ENCODE data around the gene RSRC1.

The RSRC1 gene

GRCh38 chr3:158169091-158169491, 59.2 kb downstream of the RSRC1 start:
- Histone ChIP-seq H2AFZ (ENCODE audit: low read depth, low read length) (no peak overlapping the region), H4K8ac (ENCODE audit: low read length) (no peak overlapping the region), H3K4ac (ENCODE audit: low read depth in 1 of 2, low read length in 2 of 2) (peak overlapping the region in 1 of 2 experiments; percentile 2), H3K9ac (ENCODE audit: low read length) (peak overlapping the region; percentile 57), H3K4me3 (ENCODE audit: insufficient read depth in 1 of 2, low read depth in 1 of 2, low read length in 2 of 2) (no peak overlapping the region), H3K27me3 (ENCODE audit: control insufficient read depth in 1 of 2, insufficient read depth in 1 of 2, low read length in 2 of 2) (no peaks in the 10 kb centered on the region), H3K18ac (ENCODE audit: low read depth in 1 of 2, low read length in 2 of 2) (no peak overlapping the region), H2BK15ac (ENCODE audit: low read depth, poor library complexity, severe bottlenecking) (no peak overlapping the region), H3K4me1 (ENCODE audit: control insufficient read depth, insufficient read depth, low read depth, low read length) (peaks cover 4% of the 10 kb centered on the region), H3K23ac (ENCODE audit: low read length in 2 of 2) (no peak overlapping the region), H3K9me3 (ENCODE audit: control insufficient read depth, low read length) (no peaks in the 10 kb centered on the region), H3K14ac (ENCODE audit: low read length in 2 of 2) (no peak overlapping the region), H2BK120ac (ENCODE audit: low read depth, low read length) (no peak overlapping the region), H2BK12ac (ENCODE audit: low read length in 2 of 2) (no peak overlapping the region), H3K27ac (ENCODE audit: low read length, poor library complexity, severe bottlenecking) (peak overlapping the region; percentile 71), H2AK5ac (ENCODE audit: low read length, severe bottlenecking) (peak overlapping the region; percentile 81), H2BK5ac (ENCODE audit: low read depth, low read length, poor library complexity, severe bottlenecking) (no peak overlapping the region), H3K36me3 (ENCODE audit: control insufficient read depth in 1 of 2, insufficient read depth in 2 of 2, low read depth in 1 of 2, low read length in 2 of 2) (no peaks in the 10 kb centered on the region), H4K91ac (ENCODE audit: low read length) (no peak overlapping the region), H3K79me1 (replicated peaks; ENCODE audit: low read length, poor library complexity, severe bottlenecking) (peaks cover 9% of the 10 kb centered on the region), H3K4me2 (ENCODE audit: low read length, poor library complexity, severe bottlenecking) (no peak overlapping the region)
- peak; percentile 14 for DNase-seq
- WGBS: 73% methylated on average over 1 of the region's 2 CpGs

GRCh38 chr3:158181096-158181495, 71.2 kb downstream of the RSRC1 start:
- H3K27ac ChIP-seq (ENCODE audit: low read length, poor library complexity, severe bottlenecking): no peak overlapping the region
- H3K9ac ChIP-seq (ENCODE audit: low read length): no peak overlapping the region
- H3K23ac ChIP-seq (ENCODE audit: low read length in 2 of 2): no peak overlapping the region
- DNase-seq: no peak
- H2BK5ac ChIP-seq (ENCODE audit: low read depth, low read length, poor library complexity, severe bottlenecking): no peak overlapping the region
- no peak overlapping the region for H3K4me2 ChIP-seq (ENCODE audit: low read length, poor library complexity, severe bottlenecking)
- H3K4me3 ChIP-seq (ENCODE audit: insufficient read depth in 1 of 2, low read depth in 1 of 2, low read length in 2 of 2): no peak overlapping the region
- H3K4ac ChIP-seq (ENCODE audit: low read depth in 1 of 2, low read length in 2 of 2): no peak overlapping the region
- H3K18ac ChIP-seq (ENCODE audit: low read depth in 1 of 2, low read length in 2 of 2): no peak overlapping the region
- H2BK15ac ChIP-seq (ENCODE audit: low read depth, poor library complexity, severe bottlenecking): no peak overlapping the region
- no peak overlapping the region for H4K8ac ChIP-seq (ENCODE audit: low read length)
- H2AK5ac ChIP-seq (ENCODE audit: low read length, severe bottlenecking): no peak overlapping the region
- H3K9me3 ChIP-seq (ENCODE audit: control insufficient read depth, low read length): no peaks in the 10 kb centered on the region
- H4K91ac ChIP-seq (ENCODE audit: low read length): no peak overlapping the region
- H2AFZ ChIP-seq (ENCODE audit: low read depth, low read length): no peak overlapping the region
- H2BK120ac ChIP-seq (ENCODE audit: low read depth, low read length): no peak overlapping the region
- H3K27me3 ChIP-seq (ENCODE audit: control insufficient read depth in 1 of 2, insufficient read depth in 1 of 2, low read length in 2 of 2): no peaks in the 10 kb centered on the region
- H3K36me3 ChIP-seq (ENCODE audit: control insufficient read depth in 1 of 2, insufficient read depth in 2 of 2, low read depth in 1 of 2, low read length in 2 of 2): no peaks in the 10 kb centered on the region
- no peak overlapping the region for H2BK12ac ChIP-seq (ENCODE audit: low read length in 2 of 2)
- H3K14ac ChIP-seq (ENCODE audit: low read length in 2 of 2): no peak overlapping the region
- peaks cover 4% of the 10 kb centered on the region for H3K79me1 ChIP-seq (replicated peaks; ENCODE audit: low read length, poor library complexity, severe bottlenecking)
- 93% methylated on average over 1 of the region's 1 CpG for WGBS
- no peaks in the 10 kb centered on the region for H3K4me1 ChIP-seq (ENCODE audit: control insufficient read depth, insufficient read depth, low read depth, low read length)

- Histone ChIP-seq H3K4ac (ENCODE audit: low read depth in 1 of 2, low read length in 2 of 2) (no peak overlapping the region), H3K4me2 (ENCODE audit: low read length, poor library complexity, severe bottlenecking) (no peak overlapping the region), H4K8ac (ENCODE audit: low read length) (no peak overlapping the region), H3K4me3 (ENCODE audit: insufficient read depth in 1 of 2, low read depth in 1 of 2, low read length in 2 of 2) (no peak overlapping the region), H2BK12ac (ENCODE audit: low read length in 2 of 2) (no peak overlapping the region), H3K18ac (ENCODE audit: low read depth in 1 of 2, low read length in 2 of 2) (no peak overlapping the region), H3K4me1 (ENCODE audit: control insufficient read depth, insufficient read depth, low read depth, low read length) (no peaks in the 10 kb centered on the region), H3K9ac (ENCODE audit: low read length) (no peak overlapping the region), H2AK5ac (ENCODE audit: low read length, severe bottlenecking) (no peak overlapping the region), H2BK120ac (ENCODE audit: low read depth, low read length) (no peak overlapping the region), H3K27ac (ENCODE audit: low read length, poor library complexity, severe bottlenecking) (no peak overlapping the region), H3K23ac (ENCODE audit: low read length in 2 of 2) (no peak overlapping the region), H3K36me3 (ENCODE audit: control insufficient read depth in 1 of 2, insufficient read depth in 2 of 2, low read depth in 1 of 2, low read length in 2 of 2) (no peaks in the 10 kb centered on the region), H3K27me3 (ENCODE audit: control insufficient read depth in 1 of 2, insufficient read depth in 1 of 2, low read length in 2 of 2) (no peaks in the 10 kb centered on the region), H3K79me1 (replicated peaks; ENCODE audit: low read length, poor library complexity, severe bottlenecking) (peaks cover under 1% of the 10 kb centered on the region), H2BK15ac (ENCODE audit: low read depth, poor library complexity, severe bottlenecking) (no peak overlapping the region), H2AFZ (ENCODE audit: low read depth, low read length) (no peak overlapping the region), H2BK5ac (ENCODE audit: low read depth, low read length, poor library complexity, severe bottlenecking) (no peak overlapping the region), H4K91ac (ENCODE audit: low read length) (no peak overlapping the region), H3K9me3 (ENCODE audit: control insufficient read depth, low read length) (no peaks in the 10 kb centered on the region), H3K14ac (ENCODE audit: low read length in 2 of 2) (no peak overlapping the region)
- no CpG with 5 or more reads among the region's 1 CpG for whole genome bisulfite sequencing
- no peak for DNase-seq
Observed at GRCh38 chr3:158185711-158186110, 75.8 kb downstream of the RSRC1 start.

GRCh38 chr3:158200955-158201354, 91.1 kb downstream of the RSRC1 start:
- no peak overlapping the region for H2BK120ac ChIP-seq (ENCODE audit: low read depth, low read length)
- no peak overlapping the region for H4K91ac ChIP-seq (ENCODE audit: low read length)
- no peak overlapping the region for H3K4me3 ChIP-seq (ENCODE audit: insufficient read depth in 1 of 2, low read depth in 1 of 2, low read length in 2 of 2)
- H3K27ac ChIP-seq (ENCODE audit: low read length, poor library complexity, severe bottlenecking): no peak overlapping the region
- H2AK5ac ChIP-seq (ENCODE audit: low read length, severe bottlenecking): no peak overlapping the region
- H3K23ac ChIP-seq (ENCODE audit: low read length in 2 of 2): no peak overlapping the region
- H3K27me3 ChIP-seq (ENCODE audit: control insufficient read depth in 1 of 2, insufficient read depth in 1 of 2, low read length in 2 of 2): no peaks in the 10 kb centered on the region
- H3K18ac ChIP-seq (ENCODE audit: low read depth in 1 of 2, low read length in 2 of 2): no peak overlapping the region
- peaks cover 0 to 12% of the 10 kb centered on the region in 2 experiments for H3K36me3 ChIP-seq (ENCODE audit: control insufficient read depth in 1 of 2, insufficient read depth in 2 of 2, low read depth in 1 of 2, low read length in 2 of 2)
- no peak overlapping the region for H2AFZ ChIP-seq (ENCODE audit: low read depth, low read length)
- peaks cover 4% of the 10 kb centered on the region for H3K79me1 ChIP-seq (replicated peaks; ENCODE audit: low read length, poor library complexity, severe bottlenecking)
- no peak overlapping the region for H3K9ac ChIP-seq (ENCODE audit: low read length)
- H3K9me3 ChIP-seq (ENCODE audit: control insufficient read depth, low read length): peaks cover 49% of the 10 kb centered on the region
- no peak overlapping the region for H2BK5ac ChIP-seq (ENCODE audit: low read depth, low read length, poor library complexity, severe bottlenecking)
- no peak overlapping the region for H4K8ac ChIP-seq (ENCODE audit: low read length)
- H3K14ac ChIP-seq (ENCODE audit: low read length in 2 of 2): no peak overlapping the region
- H3K4ac ChIP-seq (ENCODE audit: low read depth in 1 of 2, low read length in 2 of 2): no peak overlapping the region
- no peak overlapping the region for H2BK15ac ChIP-seq (ENCODE audit: low read depth, poor library complexity, severe bottlenecking)
- H3K4me1 ChIP-seq (ENCODE audit: control insufficient read depth, insufficient read depth, low read depth, low read length): no peaks in the 10 kb centered on the region
- H2BK12ac ChIP-seq (ENCODE audit: low read length in 2 of 2): no peak overlapping the region
- DNase-seq: peak; percentile 3
- no peak overlapping the region for H3K4me2 ChIP-seq (ENCODE audit: low read length, poor library complexity, severe bottlenecking)

Measured in mesenchymal stem cell (in vitro differentiated cells and primary cell).